ENCODE measurements around the gene TLE3.

TLE3 gene

DNA sequence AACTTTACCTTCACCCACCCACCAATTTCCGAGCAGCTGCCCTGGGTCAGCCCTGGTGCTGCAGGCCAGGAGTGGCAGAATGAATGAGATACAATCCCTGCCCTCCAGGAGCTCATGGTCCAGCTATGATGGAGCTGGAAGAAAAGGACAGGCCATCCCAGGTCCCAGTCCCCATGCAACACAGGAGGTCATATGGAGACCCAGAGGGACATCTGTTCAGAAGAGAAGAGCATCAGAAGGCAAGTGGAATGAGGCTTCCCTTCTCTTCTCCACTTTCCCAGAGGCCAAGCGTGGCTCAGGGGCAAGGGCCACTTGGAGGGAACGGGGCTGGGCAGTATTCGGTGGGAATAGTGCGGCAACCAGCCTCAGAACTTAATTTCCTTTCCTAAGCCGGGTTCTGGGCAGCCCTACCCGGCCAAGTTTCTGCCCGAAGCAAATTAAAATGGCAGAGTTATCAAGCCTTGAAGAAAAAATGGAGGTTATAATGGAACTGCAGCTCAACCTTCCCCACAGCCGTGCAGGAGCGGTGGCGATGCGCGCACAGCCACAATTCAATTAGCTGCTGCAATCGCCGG is 35.9 kb downstream of the TLE3 start:
- no peak for DNase-seq

DNA sequence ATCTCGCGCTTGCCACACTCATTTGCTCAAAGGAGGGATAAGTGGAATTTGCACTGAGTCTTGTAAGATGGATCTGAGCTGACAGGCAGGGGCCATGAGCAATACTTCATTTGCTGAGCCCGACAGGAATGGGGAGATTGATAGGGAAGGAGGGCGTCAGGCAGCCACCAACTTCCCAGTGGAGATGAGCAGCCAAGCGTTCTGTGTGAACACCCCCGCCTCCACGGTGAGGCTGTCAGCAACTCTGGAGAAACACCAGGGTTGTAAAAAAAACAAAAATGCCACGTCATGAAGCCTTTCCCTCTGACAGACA is 36.8 kb downstream of the TLE3 start:
- no peak for DNase-seq

DNA sequence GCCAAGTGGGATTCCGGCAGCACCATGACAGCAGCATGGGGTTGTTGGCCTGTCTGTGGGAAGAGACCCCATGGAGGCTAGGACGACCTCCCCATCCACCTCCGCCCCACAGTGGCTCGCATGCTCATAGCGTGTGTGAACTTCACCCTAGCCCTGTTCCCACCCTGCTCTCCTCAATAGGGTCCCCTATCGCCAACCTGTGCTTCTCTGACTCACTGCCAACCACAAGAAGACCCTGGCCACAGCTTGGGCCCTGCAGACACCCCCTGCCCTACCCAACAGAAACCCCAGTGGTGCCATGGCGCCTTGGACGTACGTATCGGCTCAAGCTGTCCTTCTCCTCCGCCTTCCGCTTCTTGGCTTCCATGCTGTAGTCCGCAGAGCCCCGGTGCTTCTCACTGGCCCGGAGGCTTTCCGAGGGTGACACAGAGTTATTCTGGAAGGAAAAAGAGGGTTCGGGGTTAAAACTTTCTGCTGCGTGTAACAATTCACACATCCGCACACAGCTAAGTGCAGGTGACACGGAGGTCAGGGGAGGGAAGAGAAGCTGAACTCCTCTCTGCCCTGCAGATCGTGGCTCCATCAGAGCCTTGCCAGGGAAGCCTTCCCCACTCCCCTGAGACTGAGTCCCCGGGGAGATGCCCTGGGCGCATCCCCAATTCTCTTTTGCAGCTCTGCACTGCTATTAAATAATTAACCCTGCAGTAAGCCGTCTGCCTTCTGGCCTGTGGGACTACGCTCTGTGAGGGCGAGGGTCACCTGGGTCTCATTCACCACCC is 37.3 kb downstream of the TLE3 start:
- no peak for DNase-seq

DNA sequence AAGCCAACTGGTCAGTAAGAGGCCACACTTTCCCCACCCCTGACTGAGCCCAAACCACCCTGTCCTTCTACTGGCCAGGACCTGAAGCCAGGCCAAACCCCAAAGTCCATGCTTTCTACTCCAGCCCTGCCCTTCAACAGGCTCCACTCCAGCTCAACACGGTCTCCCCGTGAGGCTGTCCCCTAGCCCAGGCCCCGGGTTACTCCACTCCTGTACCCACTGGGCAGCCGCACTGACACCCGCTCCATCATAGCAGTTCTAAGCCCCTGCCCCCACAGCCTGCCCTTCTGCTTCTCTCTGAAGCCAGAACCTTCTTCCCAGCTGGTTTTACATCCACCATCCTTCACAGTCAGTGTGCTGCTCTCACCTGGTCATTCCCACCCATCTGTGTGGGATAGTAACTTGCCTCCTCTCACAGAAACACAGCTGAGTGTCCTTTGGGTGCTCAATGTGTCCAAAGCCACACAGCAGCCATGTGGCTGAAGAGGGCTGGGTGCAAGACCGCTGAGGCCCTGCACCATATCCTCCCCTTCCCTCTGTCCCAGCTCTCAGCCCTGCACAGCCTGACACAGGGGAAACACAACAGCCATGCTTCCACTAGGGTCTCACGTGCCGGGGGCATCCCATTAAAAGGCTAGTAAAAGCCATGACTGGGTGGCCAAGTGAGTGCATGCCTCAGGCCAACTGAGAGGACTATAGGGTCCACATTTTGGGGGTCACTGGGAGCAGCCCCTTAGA is 38.1 kb downstream of the TLE3 start:
- DNase-seq, result no peak

DNA sequence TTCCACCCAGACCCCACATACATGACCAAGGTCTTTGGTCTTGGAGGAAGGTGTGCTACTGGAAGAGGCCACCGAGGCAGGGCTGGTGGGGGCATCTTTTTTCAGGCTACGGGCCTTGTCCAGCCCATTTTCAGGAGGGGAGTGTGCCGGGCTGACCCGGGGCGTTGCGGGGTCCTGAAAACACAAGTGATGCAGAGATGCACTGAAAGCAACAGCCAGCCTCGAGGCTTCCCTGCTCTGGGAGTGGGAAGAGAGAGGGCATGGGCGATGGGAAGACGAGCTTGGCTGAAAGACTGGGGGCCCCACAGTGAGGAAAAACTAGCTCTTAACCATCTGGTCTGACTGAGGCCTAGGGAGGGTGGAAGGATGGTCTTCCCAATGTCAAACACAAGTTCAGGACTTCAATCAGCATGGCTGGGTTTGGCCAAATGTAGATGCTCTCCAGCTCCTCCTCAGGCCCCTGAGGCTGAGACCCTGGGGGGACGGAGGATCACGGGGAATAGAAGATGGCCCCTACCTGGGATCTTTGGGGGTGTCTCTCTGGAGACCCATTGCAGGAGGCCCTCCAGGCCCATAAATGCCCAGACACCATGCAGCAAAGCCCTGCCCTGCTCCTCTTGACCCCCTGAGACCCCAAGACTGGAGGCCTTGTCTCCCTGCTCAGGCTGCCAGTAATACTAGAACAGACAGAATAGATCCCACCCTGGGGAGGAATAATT is 38.9 kb downstream of the TLE3 start:
- DNase-seq, result no peak

DNA sequence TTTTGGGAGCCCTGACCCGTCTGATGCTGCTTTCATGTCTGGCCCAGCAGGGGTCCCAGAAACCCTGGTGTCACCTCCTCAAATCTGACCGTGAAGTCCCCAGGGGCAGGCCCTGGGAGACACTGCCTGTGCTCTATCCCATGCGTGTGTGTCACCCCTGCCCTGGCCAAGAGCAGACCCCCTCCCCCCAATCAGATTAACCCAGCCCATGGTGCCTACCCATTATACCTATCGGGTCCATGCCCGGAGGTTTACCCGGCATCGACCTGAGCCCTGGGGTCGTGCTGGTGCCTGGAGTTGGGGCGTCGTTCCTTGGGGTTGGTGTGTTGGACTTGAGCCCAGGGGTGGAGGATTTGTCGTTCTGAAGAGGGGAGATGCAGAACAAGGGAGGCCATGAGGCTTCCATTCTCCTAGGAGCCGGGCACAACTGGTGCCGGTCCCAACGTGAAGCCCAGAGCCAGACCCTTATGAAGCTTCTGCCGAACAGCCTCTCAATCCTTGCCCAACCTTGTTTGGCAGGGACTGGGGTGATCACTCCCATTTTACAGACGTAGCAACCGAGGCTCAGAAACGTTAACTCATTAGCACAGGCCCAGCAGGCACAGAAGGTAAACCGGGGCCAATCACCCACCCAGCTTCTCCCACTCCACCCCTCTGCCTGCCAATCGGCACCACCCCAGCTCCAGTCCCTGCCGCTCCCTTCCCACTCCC is 39.6 kb downstream of the TLE3 start:
- no peak for DNase-seq

DNA sequence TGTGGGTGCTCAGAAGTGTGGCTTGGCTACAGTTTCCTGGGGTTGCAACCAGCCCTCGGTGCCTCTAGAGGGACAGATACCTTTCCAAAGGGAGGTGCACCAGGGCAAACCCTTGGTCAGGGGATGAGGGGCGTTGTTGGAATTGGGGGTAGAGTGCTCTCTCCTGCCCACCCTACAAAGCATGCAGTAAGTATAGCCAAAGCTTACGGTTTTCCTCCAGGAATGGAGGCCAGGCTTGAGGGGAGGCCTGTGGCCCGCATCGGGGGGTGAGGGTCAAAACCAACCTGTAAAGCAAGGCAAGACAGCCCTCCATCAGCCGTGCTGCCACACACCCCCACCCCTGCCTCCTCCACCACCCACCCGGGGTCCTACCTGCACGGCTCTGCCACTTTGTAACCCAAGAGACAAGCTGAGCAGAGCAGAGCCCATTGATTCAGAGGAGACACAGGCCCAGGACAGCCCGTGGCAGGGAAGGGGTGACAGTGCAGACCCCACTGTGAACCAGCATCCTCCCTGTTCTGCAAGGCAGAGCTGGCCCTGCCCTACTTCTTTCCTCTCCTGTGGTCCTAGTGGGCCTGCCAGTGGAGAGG is 41.5 kb downstream of the TLE3 start:
- no peak for DNase-seq

DNA sequence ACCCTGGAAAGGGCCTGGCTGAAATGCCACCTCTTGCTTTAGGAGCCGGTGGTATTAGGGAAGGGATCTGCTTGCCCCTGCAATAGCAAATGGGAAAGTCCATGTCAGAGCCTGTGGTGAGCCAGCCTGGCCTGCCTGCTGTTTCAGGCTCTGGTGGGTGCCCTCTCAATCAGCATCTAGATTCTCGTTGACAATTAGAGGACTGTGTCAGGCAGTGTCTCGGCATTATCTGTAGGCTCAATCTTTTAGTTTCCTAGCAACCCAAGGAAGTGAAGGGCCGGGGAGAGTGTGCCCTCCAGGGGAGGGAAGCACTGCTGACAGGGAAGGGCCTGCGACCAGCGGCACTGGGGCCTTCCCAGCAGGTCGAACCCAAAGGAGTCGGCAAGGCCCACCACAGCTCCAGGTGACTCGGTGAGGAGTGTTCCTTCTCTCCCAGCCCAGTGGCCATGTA is 42.1 kb downstream of the TLE3 start:
- DNase-seq, result no peak

DNA sequence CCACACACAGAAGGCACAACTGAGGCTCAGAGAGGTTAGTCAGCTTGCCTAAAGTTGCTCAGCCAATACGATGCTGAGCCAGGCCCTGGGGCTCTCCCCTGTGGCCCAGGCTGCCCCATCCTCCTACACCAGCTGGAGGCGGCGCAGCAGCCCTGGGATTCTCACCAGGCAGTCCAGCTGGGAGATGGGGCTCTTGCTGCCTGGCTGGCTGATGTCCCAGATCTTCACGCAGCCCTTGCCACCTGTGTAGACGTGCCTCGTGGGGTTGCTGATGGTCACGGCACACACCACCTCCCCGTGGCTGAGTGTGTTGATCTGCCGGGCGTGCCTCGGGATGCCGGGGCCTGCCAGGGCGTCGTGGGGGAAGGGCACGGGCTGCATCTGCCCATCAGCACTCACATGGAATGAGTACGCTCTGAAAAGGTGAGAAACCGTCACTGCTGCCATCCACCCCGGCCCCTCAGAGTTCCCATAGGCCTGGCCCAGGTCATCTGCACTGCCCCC is 42.8 kb downstream of the TLE3 start:
- no peak for DNase-seq

DNA sequence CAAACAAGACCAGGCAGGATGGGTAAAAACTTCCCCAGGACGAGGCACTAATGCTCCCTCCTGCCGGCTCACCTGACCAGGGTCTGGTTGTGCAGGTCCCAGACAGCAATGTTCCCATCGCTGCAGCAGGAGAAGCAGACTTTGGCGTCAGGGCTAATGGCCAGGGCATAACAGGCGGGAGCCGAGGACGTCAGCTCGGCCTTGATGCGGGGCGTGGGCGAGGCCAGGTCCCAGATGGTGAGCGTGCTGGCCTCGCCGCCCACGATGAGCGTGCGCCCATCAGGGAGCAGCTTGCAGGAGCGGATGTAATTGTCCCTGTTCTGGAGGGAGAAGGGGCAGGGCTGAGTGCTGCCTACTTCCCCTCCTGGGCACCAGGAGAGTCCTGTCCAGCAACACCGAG is 43.4 kb downstream of the TLE3 start:
- DNase-seq, result no peak

DNA sequence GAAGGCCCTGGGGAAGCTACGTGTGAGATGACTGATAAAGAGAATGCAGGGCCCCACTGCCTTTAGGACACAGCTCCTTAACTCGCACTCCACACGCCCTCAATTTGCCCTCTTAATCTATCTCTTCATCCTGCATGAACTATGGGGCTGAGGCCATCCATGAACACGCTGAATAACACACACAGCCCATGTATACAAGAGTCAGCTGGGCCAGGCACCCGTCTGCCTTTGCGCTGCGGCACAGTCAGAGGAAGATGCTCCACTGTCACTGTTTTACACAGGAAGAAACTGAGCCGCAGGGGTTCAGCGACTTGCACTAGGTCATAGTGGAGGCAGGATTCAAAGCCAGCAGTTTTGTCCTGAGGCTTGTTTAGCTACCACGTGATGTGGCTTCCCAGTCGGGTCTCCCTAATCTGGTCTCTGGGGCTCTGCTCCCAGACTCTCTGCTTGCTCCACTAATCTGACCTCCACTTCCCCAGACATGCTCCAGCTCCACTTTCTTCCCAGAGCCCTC is 43.9 kb downstream of the TLE3 start:
- no peak for DNase-seq

DNA sequence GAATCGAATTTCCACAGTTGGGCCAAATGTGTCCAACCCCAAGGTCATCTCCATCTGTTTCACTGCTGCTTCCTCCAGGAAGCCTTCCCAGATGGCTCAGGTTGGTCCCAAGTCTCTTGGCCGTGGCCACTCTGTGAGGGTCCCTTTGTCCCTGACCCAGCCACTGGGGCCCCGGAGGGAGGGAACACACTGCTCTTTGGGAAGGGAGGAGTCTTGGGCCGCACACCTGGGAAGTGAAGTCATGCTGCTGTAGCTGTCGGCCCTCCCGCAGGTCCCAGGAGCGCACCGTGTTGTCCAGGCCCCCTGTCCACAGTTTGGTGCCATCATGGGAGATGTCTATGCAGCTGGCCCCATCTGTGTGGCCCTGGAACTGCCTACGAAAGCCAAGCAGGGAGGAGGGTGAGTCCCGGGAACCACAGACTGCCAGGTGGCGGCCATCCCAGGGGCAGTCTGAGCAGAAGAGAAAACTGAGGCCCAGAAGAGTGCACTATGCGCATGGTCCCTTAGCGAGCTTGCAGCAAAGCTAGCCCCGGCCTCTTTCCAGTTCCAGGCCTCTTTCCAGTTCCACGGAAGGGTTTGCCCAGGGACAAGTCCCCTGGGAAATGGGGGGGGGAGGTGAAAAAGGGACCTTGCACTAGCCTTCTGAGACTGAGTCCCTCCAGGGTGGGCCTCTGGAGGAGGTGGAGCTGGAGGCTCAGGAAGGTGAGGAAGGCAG is 44.6 kb downstream of the TLE3 start:
- DNase-seq, result no peak

DNA sequence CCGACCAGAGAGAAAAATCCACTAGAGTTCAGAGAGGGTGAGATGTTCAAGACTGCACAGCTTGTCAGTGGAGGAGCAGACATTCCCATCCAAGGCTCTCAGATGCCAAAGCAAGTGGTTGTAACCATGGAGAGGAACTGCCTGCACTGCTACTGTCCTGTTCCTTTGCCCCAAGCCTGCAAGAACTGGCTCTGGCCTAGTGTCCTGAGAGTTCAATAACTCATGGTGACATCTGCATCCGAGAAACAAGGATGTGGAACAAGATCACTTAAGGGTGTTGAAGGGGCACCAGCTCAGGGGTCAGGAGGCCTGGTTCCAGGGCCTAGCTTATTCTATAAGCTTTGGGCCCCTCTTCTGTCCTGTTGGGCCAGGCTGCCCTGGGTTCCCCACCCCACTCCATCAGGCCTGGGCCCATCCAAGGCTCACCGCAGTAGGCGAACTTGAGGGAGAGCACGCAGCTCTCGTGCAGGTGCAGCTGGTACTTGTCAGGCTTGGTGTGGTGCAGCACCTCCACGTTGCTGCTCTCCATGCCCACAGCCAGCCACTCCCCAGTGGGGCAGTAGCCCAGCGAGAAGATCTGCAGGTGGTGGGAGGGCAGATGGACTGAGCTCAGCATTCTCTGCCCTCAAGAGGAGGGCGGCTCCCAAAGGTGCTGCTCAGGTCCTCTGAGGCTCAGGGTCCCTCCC is 45.6 kb downstream of the TLE3 start:
- DNase-seq, result no peak

DNA sequence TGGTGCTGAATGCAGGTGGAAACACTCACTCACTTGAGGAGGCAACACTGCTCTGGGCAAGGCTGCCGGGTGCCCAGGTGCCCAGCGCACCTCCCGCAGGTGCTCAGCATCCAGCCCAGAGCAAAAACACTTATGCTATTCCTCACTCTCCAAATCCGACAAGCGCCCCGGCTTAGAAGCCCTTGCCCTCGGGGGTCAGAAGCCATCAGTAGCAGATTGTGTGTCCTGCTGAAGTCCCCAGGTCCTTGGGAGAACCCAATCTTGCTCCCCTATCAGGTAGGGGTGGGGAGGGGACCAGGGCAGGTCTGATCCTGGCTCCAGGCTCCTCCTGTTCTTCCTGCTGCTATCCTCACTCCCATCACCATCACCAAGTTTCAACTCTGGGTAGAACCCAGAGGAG is 46.7 kb downstream of the TLE3 start:
- no peak for DNase-seq

DNA sequence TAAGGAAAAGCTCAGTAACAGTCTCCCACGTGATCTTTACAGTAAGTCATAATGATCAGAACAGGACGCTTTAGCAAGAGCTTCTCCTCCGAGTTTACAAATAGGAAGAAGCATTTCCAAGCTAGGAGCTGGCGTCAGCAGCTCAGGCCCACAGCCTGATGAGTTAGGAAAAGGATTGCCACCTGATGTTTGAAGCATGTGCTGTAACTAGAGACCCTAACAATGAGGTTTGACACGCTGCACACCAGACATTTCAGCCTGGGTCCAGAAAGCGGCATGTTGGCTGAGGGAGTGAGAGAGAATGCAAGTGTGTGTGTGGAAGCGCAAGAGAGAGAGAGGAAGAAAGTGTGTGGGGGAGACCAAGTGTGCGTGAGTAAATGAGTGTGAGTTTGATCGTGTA is 47.3 kb downstream of the TLE3 start:
- no peak for DNase-seq

DNA sequence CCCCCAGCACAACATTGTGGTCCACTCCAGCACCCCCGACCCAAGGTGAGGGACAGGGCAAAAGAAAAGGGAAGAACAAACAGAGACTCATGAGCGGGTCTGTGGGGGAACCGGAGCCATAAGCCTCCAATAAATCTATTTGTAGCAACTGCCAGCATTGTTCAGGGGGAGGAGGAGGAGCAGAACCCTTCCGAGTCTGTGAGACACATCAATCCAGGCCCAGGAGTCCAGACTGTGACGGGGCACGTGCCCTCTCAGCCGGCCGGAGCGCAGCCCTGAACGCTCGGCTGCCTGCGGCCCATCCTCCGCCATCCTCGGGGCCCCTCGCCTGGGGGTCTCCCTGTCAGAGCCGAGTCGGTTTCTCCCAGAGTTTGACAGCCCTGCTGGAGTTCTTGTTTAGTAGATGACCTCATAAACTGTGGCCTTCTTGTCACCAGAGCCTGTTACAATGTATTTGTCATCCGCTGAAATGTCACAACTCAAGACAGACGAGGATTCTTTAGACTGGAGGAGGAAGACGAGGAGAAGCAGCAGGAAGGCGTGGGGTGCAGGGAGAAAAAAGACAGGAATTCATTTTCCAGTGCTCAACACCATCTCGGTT is 47.9 kb downstream of the TLE3 start:
- DNase-seq, result no peak

DNA sequence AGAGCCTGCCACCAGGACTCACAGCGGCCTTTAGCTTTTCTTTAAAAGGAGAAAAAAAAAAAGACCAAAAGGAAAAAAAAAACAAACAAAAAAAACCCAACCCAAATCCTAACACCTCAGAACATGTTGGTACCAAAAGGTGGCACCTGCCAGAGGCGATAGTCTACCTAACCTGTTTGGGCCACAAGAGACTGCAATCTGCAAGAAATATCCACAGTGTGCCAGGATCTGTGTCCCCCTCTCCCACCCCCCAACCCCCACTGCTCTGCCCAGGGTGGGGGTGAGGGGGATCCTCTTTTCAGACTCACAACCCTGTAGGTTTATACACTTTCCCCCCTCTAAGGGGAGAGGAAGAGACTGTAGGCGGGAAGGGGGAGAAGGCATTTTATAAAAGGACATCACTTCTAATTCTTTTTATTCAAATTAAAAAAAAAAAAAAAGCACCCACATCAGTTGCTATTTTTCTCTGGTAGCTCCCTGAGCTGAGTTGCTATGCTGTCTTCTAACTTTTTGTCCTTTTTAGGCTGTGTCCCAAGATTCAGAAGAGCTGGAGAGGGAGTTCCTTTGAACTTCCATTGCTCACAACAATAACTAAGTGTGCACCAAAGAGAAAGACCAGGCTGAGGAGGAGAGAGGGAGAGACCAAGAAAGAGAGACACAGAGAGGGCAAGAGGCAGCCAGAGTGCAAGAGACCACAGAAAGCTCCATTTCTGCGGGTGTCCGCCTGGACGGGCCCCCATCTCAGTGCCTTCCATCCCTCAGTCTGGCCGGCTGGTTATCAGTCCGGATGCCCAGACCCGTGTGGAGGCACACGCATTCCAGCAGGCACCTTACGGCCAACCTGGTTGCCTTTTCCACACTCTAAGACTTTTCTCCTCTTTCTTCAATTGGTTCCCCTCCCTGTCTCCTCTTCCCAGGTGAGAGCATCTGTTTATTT is 48.9 kb downstream of the TLE3 start:
- no peak for DNase-seq

DNA sequence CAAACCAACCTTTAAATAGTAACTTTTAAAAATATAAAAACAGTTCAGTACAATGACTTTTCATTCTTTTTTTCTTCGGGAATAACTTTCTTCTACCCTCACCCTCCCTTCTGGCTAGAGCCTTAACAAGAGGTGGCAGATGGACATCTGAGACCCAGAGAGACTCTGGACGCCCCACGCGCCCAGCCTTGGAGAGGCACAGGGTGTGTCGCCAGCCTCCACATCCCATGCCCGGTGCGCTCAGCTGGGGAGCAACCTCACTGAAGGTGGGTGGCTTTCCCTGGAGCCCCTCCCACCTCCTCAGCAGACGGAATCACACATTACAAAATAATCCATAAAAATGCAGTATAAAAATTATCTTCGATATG is 49.5 kb downstream of the TLE3 start:
- DNase-seq, result no peak
